VCaP (cell line): ENCODE measurements around the gene THAP8.

Experiments used
- H3K27ac ChIP-seq: fragments of 450-650 bp; 2 replicates; pipeline ENCODE4 v1.5.1; 2017
- TF ChIP-seq, protein P1 (sequence below): fragments of 450-650 bp; conservative IDR thresholded peaks from 2 replicates; pipeline ENCODE4 v1.5.1; 2017; ENCODE audit warnings: mild to moderate bottlenecking, moderate library complexity

Gene THAP8

DNA sequence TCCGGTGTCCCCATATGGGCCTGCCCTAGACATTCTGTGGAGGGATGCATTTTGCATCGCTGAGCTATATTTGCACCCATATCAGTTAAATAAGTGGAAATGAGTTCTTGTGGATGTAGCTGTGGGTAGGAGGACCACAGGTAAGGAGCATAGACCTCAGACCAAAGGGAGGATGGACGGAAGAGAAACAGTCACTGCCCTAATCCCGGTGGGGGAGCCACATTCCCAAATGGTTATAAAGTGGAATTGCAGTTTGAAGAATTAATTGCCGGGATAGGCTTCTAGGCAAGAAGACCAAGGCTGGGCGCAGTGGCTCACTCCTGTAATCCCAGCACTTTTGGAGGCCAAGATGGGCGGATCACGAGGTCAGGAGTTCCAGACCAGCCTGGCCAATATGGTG is 57.3 kb downstream of the THAP8 start:
- H3K27ac ChIP-seq, result peak overlapping the region; percentile 90
- TF ChIP-seq, protein P1, sequence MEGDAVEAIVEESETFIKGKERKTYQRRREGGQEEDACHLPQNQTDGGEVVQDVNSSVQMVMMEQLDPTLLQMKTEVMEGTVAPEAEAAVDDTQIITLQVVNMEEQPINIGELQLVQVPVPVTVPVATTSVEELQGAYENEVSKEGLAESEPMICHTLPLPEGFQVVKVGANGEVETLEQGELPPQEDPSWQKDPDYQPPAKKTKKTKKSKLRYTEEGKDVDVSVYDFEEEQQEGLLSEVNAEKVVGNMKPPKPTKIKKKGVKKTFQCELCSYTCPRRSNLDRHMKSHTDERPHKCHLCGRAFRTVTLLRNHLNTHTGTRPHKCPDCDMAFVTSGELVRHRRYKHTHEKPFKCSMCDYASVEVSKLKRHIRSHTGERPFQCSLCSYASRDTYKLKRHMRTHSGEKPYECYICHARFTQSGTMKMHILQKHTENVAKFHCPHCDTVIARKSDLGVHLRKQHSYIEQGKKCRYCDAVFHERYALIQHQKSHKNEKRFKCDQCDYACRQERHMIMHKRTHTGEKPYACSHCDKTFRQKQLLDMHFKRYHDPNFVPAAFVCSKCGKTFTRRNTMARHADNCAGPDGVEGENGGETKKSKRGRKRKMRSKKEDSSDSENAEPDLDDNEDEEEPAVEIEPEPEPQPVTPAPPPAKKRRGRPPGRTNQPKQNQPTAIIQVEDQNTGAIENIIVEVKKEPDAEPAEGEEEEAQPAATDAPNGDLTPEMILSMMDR, result 0 out of 2 replicates have a peak, but pooled peaks have one; percentile 6

DNA sequence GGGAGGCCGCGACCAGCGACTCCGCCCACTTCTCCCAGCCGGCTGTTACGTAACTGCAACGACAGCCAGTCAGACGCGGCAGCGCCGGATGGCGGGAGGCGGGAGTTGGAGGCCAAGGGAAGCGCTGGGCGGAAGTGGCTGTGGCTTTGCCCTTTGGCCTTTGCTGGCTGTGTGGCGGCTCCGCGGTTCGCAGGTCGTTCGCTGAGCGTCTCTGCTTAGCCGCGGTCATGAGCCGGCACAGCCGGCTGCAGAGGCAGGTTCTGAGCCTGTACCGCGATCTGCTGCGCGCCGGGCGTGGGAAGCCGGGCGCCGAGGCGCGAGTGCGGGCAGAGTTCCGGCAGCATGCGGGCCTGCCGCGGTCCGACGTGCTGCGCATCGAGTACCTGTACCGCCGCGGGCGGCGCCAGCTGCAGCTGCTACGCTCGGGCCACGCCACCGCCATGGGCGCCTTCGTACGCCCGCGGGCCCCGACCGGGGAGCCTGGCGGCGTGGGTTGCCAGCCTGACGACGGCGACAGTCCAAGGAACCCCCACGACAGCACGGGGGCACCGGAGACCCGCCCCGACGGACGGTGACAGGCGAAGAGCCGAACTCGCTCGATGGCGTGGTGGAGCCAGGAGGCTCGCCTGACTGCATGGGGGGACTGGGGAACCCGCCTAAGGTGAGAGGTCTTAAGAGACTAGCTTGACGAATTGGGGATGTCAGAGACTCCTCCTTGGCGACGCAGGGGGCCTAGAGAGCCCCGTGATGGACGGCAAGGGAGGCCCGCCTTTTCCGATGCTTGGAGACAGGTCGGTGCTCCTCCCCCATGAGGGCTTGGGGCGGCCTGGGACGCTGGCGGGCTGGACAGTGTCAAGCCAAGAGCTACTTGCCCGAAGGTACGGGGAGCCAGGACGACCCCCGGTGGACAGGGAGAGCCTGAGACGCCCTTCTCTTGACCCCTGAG is 58.8 kb downstream of the THAP8 start, which contains the start of gene SDHAF1:
Gene SDHAF1, plus strand, starts transcription at position 141 of the 946 bp plus-strand sequence. Its CDS starts 87 bp downstream, at position 228.
- H3K27ac ChIP-seq, result peak within 1 kb of the TSS; percentile 90
- TF ChIP-seq, protein P1, result no peak

- TF ChIP-seq, protein P1, result no peak
- peak overlapping the region; percentile 90; the same call in 1 of the 2 replicates for H3K27ac ChIP-seq
Measured at GRCh38 chr19:35993923-35994598, 60.0 kb downstream of the THAP8 start.

DNA sequence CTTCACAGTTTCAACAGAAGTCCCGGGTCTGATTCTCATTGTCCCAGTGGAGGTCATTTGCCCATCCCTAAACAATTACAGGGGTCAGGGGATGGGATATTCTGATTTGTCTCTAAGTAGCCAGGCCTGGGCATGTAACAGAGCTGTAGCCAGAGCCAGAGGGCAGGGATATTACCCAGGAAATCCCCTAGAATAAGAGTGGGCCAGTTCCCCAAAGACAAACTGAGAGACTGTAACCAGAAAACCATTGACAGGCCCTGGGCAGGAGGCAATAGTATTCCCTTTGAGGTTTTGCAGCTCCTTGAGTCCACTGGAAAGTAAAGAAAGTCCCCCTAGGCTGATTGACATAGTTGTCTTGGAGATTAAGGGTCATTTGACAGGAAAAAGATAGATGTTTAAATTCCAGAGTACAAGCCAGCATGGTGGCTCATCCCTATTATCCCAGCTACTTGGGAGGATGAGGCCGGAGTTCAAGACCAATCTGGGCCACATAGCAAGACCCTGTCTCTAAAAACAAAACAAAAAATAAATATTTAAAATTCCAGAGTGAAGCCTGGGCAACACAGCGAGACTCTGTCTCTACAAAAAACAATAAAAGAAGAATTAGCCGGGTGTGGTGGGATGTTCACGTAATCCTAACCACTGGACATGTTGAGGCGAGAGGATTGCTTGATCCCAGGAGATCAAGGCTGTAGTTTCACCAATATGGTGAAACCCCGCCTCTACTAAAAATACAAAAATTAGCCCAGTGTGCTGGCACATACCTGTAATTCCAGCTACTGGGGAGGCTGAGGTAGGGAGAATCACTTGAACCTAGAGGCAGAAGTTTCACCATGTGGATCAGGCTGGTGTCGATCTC is 60.9 kb downstream of the THAP8 start:
- no peak overlapping the region for H3K27ac ChIP-seq
- TF ChIP-seq, protein P1, result no peak

- TF ChIP-seq, protein P1, result no peak
- H3K27ac ChIP-seq, result no peak overlapping the region
Measured at GRCh38 chr19:35991731-35992450, 62.2 kb downstream of the THAP8 start.

DNA sequence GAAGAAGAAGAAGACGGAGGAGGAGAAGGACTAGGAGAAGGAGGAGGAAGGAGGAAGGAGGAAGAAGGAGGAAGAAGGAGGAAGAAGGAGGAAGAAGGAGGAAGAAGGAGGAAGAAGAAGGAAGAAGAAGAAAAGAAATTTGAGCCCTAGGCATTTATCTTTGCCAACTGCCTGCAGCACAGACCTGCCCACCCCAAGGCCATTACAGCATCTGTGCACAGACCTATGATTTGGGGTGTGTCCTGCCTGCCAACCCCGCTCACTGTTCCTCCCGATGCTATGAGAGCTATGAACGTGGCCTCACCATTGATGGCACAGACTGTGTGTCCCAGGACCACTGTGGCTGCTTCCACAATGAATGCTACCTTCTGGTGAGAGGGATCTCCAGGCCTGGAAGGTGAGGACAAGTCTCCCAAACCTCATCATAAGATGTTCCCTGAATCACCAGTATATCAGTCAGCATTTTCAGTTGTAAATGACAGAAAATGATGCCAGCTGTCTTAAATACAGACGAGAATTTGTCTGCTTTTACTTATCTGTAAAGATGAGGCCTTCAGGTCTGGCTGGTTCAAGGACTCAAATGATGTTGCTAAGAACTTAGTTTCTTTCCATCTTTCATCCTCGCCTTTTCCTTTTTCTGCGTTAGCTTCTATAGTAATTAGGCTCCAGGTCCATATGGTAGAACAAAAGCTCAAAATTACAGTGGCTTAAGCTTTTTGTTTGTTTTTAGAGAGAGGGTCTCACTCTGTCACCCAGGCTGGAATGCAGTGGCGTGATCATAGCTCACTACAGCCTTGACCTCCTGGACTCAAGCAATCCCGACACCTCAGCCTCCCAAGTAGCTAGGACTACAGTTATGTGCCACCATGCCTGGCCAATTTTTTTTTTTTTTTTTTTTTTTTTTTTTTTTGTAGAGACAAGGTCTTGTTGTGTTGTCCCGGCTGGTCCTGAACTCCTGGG is 63.0 kb downstream of the THAP8 start:
- no peak overlapping the region for H3K27ac ChIP-seq
- TF ChIP-seq, protein P1, result no peak
